Kidney epithelial cell (primary cell): Measurements from ENCODE around the gene DNPH1. TPM values are rescaled to one million over a fixed set of nuclear protein-coding genes. Genes with fewer than 3 reads are reported as not detected.

Experiments
- DNase-seq: peaks from one replicate; pipeline ENCODE4 v3.0.0-alpha.2; 2010; ENCODE audit warnings: low read depth
- H3K27me3 ChIP-seq: 2 replicates; pipeline ENCODE4 v1.6.0; 2011; ENCODE audit warnings: low read length; ENCODE audit not compliant: control insufficient read depth, insufficient read depth
- H3K36me3 ChIP-seq: 2 replicates; pipeline ENCODE4 v1.5.1; 2011; ENCODE audit warnings: low read length; ENCODE audit not compliant: control insufficient read depth, insufficient read depth
- H3K4me3 ChIP-seq: 2 replicates; pipeline ENCODE4 v1.5.1; 2011; ENCODE audit warnings: low read depth, mild to moderate bottlenecking, control low read depth, low read length
- total RNA-seq: library from RNA; depleted of rRNA; stranded (reverse); fragments of >200 nt; gene quantifications from 2 replicates; pipeline ENCODE4 v1.2.3, GENCODE V29; 2015
- TF ChIP-seq, protein P1 (sequence below): IDR thresholded peaks from 2 replicates; pipeline ENCODE4 v1.5.1; 2011; ENCODE audit warnings: mild to moderate bottlenecking, moderate library complexity, low read length, control low read depth, inconsistent platforms; ENCODE audit not compliant: insufficient read depth, poor library complexity, severe bottlenecking

Gene DNPH1
- total RNA-seq, 1 donor from 2014 or later, result 284 TPM

DNA sequence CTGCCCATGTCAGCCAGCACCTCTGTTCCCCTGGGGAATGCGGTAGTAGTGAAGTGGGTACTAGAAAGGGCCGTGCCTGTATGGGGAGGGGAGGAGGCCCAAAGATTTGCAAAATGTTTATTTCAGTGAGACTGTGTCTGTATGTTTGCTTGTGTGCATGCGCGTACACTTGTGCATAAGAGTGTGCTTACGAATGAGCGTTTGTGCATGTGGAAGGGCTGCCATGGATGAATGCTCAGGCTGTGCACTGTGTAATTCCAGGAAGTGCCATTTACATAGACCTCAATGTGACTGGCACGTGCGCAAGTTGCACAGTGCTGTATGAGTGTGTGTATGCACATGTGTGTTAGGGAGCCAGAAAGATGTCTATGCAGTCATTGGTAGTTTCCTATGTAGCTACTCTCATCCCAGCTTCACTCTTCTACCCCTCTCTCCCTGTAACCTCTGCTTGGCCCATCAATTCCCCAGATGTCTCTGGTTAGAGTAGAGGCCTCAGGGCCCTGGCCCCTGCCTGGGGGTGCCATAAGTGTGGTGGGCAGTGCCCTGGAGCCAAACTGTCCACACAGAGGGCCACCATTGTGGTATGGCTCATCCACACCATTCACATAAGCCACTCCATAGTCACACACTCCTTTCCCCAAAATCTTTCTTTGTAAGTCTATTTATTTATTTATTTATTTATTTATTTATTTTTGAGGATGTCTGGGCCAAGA, 42.0 kb upstream of the DNPH1 start:
- Histone ChIP-seq H3K27me3 (peaks cover 53% of the 10 kb centered on the region), H3K4me3 (no peak overlapping the region), H3K36me3 (no peaks in the 10 kb centered on the region)
- TF ChIP-seq, protein P1, sequence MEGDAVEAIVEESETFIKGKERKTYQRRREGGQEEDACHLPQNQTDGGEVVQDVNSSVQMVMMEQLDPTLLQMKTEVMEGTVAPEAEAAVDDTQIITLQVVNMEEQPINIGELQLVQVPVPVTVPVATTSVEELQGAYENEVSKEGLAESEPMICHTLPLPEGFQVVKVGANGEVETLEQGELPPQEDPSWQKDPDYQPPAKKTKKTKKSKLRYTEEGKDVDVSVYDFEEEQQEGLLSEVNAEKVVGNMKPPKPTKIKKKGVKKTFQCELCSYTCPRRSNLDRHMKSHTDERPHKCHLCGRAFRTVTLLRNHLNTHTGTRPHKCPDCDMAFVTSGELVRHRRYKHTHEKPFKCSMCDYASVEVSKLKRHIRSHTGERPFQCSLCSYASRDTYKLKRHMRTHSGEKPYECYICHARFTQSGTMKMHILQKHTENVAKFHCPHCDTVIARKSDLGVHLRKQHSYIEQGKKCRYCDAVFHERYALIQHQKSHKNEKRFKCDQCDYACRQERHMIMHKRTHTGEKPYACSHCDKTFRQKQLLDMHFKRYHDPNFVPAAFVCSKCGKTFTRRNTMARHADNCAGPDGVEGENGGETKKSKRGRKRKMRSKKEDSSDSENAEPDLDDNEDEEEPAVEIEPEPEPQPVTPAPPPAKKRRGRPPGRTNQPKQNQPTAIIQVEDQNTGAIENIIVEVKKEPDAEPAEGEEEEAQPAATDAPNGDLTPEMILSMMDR, result no peak
- DNase-seq, result no peak

DNA sequence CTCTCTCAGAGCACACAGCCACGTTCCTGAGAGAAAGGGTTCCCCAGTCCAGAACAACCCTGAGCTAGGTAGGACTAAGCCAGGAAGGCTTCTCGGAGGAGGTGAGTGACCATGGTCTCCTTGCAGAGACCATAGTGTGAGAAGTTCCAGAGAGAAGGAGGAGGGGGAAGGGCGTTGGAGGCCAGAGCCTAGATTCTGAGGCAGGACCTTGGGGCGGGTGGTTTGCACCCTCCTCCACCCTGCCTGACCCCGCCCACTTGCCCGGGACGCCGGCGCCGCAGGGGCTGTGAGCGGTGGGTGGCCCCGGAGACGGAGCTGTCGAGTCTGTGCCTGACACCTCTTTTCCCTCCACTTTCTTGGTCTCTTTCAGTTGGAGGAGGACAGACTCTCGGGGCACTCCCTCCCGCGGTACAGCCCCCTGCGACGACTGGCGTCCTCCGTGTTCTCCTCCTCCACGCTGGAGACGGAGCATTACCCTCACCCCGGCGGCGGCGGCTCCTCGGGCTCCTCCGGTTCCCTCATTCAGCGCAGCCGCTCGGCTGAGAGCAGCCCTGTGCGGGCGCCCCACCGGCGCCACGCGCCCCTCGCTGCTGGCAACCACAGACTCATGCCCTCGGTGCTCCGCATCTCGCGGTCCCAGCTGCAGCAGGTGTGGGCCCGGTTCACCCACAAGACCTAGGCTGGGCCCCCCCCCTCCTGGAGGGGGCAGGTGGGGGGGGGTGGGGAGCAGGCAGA, 40.2 kb upstream of the DNPH1 start:
- Histone ChIP-seq H3K27me3 (peaks cover 36% of the 10 kb centered on the region), H3K4me3 (peak overlapping the region; percentile 3), H3K36me3 (no peaks in the 10 kb centered on the region)
- DNase-seq, result no peak
- TF ChIP-seq, protein P1, result no peak

DNA sequence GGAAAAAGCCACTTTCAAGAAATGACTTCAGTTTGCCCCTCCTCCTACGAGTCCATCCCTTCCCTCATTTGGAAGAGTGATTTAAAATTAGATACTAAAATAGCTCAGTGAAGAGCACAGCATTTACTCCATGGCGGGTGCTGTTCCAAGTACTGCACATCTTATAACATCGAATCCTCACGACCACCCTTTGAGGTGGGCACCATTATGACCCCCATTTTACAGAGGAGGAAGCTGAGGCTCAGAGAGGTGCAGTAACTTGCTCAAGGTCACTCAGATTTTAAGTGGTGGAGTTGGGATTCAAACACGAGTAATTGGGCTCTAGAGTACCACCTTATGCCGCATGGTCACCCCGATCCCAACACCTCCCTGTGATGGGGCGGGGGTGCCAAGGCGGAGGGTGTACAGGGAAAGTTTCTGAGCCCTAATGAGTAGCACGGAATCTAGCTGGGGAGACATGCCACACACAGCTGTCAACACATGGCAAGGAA, 39.5 kb upstream of the DNPH1 start:
- no peak for DNase-seq
- Histone ChIP-seq H3K27me3 (peaks cover 29% of the 10 kb centered on the region), H3K4me3 (no peak overlapping the region), H3K36me3 (no peaks in the 10 kb centered on the region)
- TF ChIP-seq, protein P1, result no peak

DNA sequence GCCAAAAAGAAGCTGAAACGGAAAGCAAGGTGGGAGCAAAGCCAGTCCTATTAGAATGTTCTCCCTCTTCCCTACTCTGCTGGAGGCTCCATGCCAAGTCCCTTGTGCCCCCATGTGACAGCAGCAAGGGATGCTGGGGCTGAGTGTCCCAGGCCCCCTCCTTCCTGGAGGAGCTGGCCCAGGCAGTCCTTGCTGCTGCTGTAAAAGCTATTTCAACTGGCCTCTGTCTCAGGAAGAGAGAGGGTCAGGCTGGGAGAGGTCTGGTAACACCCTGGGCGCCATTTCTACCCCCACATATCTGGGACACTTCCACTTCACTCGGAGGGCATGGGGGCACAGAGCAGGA, 39.0 kb upstream of the DNPH1 start:
- TF ChIP-seq, protein P1, result no peak
- Histone ChIP-seq H3K4me3 (no peak overlapping the region), H3K36me3 (no peaks in the 10 kb centered on the region), H3K27me3 (peaks cover 26% of the 10 kb centered on the region)
- no peak for DNase-seq

DNA sequence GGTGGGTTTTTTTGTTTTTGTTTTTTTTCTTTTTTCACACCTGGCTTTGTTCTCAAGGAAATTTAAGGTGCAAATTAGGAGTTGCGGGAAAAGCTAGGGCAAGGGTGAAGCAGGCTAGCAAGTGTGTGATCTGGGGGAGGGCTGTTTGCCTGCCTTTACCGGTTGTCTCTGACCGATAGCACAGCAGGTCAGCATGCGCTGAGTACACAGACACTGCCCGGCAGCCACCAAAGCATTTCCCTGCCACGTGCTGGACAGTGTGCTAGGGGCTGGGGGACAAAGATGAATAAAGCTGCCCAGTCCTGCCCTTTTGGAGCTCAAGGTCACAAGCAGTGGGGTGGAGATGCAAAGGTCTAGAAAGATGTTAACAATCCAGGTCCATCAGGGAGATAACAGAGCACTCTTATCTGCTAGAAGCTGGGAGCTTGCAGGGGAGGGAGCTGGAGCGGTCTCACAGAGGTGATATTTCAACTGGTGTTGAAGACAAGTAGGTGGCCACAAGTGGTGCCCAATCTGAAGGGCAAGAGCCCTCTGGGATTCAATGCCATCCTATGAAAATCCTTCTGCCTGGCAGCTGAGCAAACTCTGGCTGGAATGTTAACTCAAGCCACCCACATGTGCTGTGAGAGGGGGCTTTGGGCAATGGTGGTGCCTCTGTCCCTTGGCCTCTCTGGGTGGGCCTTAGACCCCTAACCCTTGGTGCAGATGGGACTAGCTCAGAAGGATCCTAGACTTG, 38.5 kb upstream of the DNPH1 start:
- DNase-seq, result no peak
- no peaks in the 10 kb centered on the region for H3K36me3 ChIP-seq
- H3K4me3 ChIP-seq, result no peak overlapping the region
- TF ChIP-seq, protein P1, result no peak
- H3K27me3 ChIP-seq, result peaks cover 24% of the 10 kb centered on the region
